ENCODE data around the gene STH. TPM values are rescaled to one million over a fixed set of nuclear protein-coding genes. Genes with fewer than 3 reads are reported as not detected.

The STH gene
- total and polyA plus RNA-seq, 9 of the 15 experiments (the other 6 are each of a cell fraction or from before 2014, with no cell fraction given), result not detected

GRCh38 chr17:45962221-45962972, 36.7 kb upstream of the STH start:
- Histone ChIP-seq H3K9me1 (ENCODE audit: control insufficient read depth, insufficient read depth, low read length) (no peaks in the 10 kb centered on the region), H2AFZ (ENCODE audit: low read depth, low read length) (no peak overlapping the region), H3K27me3 (ENCODE audit: control insufficient read depth in 2 of 2, insufficient read depth in 2 of 2, low read length in 2 of 2) (peaks cover 19 to 50% of the 10 kb centered on the region in 2 experiments), H3K4me1 (replicated peaks in 1 of 2; ENCODE audit: control insufficient read depth in 2 of 2, insufficient read depth in 2 of 2, low read length in 2 of 2) (no peaks in the 10 kb centered on the region; a peak in 2 of 5 replicates), H3K9ac (ENCODE audit: insufficient read depth in 1 of 2, low read depth in 2 of 2, low read length in 2 of 2) (no peak overlapping the region), H3K4me3 (no peak overlapping the region), H4K20me1 (replicated peaks; ENCODE audit: control insufficient read depth, insufficient read depth, low read length) (no peaks in the 10 kb centered on the region), H3K4me2 (ENCODE audit: insufficient read depth, low read length) (no peak overlapping the region), H3K79me2 (ENCODE audit: control insufficient read depth, insufficient read depth, low read length) (no peaks in the 10 kb centered on the region), H3K27ac (ENCODE audit: extremely low read depth, low read depth, low read length) (no peak overlapping the region), H3K9me3 (replicated peaks; ENCODE audit: control insufficient read depth, insufficient read depth, low read depth, low read length) (no peaks in the 10 kb centered on the region), H3K36me3 (ENCODE audit: control insufficient read depth, insufficient read depth, low read length) (no peaks in the 10 kb centered on the region)
- in situ Hi-C loops (cut with MboI), result no loop called here
- ChIA-PET CTCF (ENCODE audit: low intra/inter-chr PET ratio) (no interaction called here), POLR2A (no interaction called here)
- no peak for FAIRE-seq
- BruUV-seq (replicated peaks), result no TSS peak
- intact Hi-C loops (cut with micrococcal nuclease), result no loop called here
- 42% methylated on average over 12 of the region's 12 CpGs for WGBS (ENCODE audit: insufficient coverage, low coverage, missing lambda C conversion rate)
- DNase-seq (ENCODE audit: extremely low read depth in 1 of 4, low spot score in 3 of 4), result no peak
- no peak for TF ChIP-seq PYGO2 (tag; IDR thresholded peaks at IDR 0.05)
- peak; percentile 50 for TF ChIP-seq ZNF121 (CRISPR knock-in tag; conservative IDR thresholded peaks at IDR 0.05)
- no peak for TF ChIP-seq TSC22D4 (tag; IDR thresholded peaks at IDR 0.05)
- ATAC-seq, result no peak

GRCh38 chr17:45963283-45963682, 35.8 kb upstream of the STH start:
- H3K9me3 ChIP-seq (replicated peaks; ENCODE audit: control insufficient read depth, insufficient read depth, low read depth, low read length), result no peaks in the 10 kb centered on the region
- H3K79me2 ChIP-seq (ENCODE audit: control insufficient read depth, insufficient read depth, low read length), result no peaks in the 10 kb centered on the region
- BruUV-seq (replicated peaks), result no TSS peak
- no peak overlapping the region for H3K4me2 ChIP-seq (ENCODE audit: insufficient read depth, low read length)
- FAIRE-seq (no peak), DNase-seq (ENCODE audit: extremely low read depth in 1 of 4, low spot score in 3 of 4) (no peak), ATAC-seq (no peak)
- no peak overlapping the region for H3K4me3 ChIP-seq
- no peaks in the 10 kb centered on the region for H3K9me1 ChIP-seq (ENCODE audit: control insufficient read depth, insufficient read depth, low read length)
- H3K9ac ChIP-seq (ENCODE audit: insufficient read depth in 1 of 2, low read depth in 2 of 2, low read length in 2 of 2), result peak overlapping the region in 1 of 2 experiments; percentile 21; a peak in 1 of 4 replicates
- H3K36me3 ChIP-seq (ENCODE audit: control insufficient read depth, insufficient read depth, low read length), result no peaks in the 10 kb centered on the region
- peaks cover 21 to 58% of the 10 kb centered on the region in 2 experiments for H3K27me3 ChIP-seq (ENCODE audit: control insufficient read depth in 2 of 2, insufficient read depth in 2 of 2, low read length in 2 of 2)
- H3K27ac ChIP-seq (ENCODE audit: extremely low read depth, low read depth, low read length), result no peak overlapping the region
- ChIA-PET POLR2A (no interaction called here), CTCF (ENCODE audit: low intra/inter-chr PET ratio) (no interaction called here)
- H2AFZ ChIP-seq (ENCODE audit: low read depth, low read length), result no peak overlapping the region
- intact Hi-C loops (cut with micrococcal nuclease) (no loop called here), in situ Hi-C loops (cut with MboI) (no loop called here)
- no peaks in the 10 kb centered on the region; a peak in 2 of 5 replicates for H3K4me1 ChIP-seq (replicated peaks in 1 of 2; ENCODE audit: control insufficient read depth in 2 of 2, insufficient read depth in 2 of 2, low read length in 2 of 2)
- 26% methylated on average over 5 of the region's 5 CpGs for WGBS (ENCODE audit: insufficient coverage, low coverage, missing lambda C conversion rate)
- 0 out of 2 replicates have a peak, but pooled peaks cover 2% of the 10 kb centered on the region for H4K20me1 ChIP-seq (replicated peaks; ENCODE audit: control insufficient read depth, insufficient read depth, low read length)
- TF ChIP-seq, protein P1, sequence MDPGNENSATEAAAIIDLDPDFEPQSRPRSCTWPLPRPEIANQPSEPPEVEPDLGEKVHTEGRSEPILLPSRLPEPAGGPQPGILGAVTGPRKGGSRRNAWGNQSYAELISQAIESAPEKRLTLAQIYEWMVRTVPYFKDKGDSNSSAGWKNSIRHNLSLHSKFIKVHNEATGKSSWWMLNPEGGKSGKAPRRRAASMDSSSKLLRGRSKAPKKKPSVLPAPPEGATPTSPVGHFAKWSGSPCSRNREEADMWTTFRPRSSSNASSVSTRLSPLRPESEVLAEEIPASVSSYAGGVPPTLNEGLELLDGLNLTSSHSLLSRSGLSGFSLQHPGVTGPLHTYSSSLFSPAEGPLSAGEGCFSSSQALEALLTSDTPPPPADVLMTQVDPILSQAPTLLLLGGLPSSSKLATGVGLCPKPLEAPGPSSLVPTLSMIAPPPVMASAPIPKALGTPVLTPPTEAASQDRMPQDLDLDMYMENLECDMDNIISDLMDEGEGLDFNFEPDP (CRISPR knock-in tag; IDR thresholded peaks at IDR 0.05), result no peak
- no peak for TF ChIP-seq ZNF77 (CRISPR knock-in tag; IDR thresholded peaks at IDR 0.05)
- no peak for TF ChIP-seq ERF (CRISPR knock-in tag; IDR thresholded peaks at IDR 0.05)
- no peak for TF ChIP-seq HMGN3 (IDR thresholded peaks at IDR 0.05; ENCODE audit: borderline replicate concordance, extremely low read depth, insufficient read length, low read depth, low read length)
- no peak for TF ChIP-seq HBP1 (CRISPR knock-in tag; IDR thresholded peaks at IDR 0.05)
- TF ChIP-seq CBX2 (IDR thresholded peaks at IDR 0.05; ENCODE audit: insufficient read depth, low read length, poor library complexity, severe bottlenecking), result no peak

All from K562 (cell line).